Measurements from ENCODE around the gene SMARCD3. TPM values are rescaled to one million over a fixed set of nuclear protein-coding genes. Genes with fewer than 3 reads are reported as not detected.

The SMARCD3 gene
- total RNA-seq, 1 donor from 2014 or later, result 145 TPM

- DNase-seq (ENCODE audit: low spot score in 2 of 2) (no peak), FAIRE-seq (no peak)
These were observed 52.7 kb downstream of the SMARCD3 start for GRCh38 chr7:151195616-151196450.

- DNase-seq (ENCODE audit: low spot score in 2 of 2) (no peak), FAIRE-seq (no peak)
These were observed 54.3 kb downstream of the SMARCD3 start for GRCh38 chr7:151194188-151194587.

- FAIRE-seq (no peak), DNase-seq (ENCODE audit: low spot score in 2 of 2) (no peak)
These were observed 55.1 kb downstream of the SMARCD3 start for GRCh38 chr7:151193203-151193978.

GRCh38 chr7:151192002-151192539 is 56.4 kb downstream of the SMARCD3 start:
- FAIRE-seq, result no peak
- DNase-seq (ENCODE audit: low spot score in 2 of 2), result no peak

GRCh38 chr7:151191544-151191943 is 57.0 kb downstream of the SMARCD3 start:
- FAIRE-seq, result no peak
- DNase-seq (ENCODE audit: low spot score in 2 of 2), result no peak

GRCh38 chr7:151189038-151189437 is 59.5 kb downstream of the SMARCD3 start:
- FAIRE-seq (no peak), DNase-seq (ENCODE audit: low spot score in 2 of 2) (no peak)

Other genes with a start within 250 kb of the SMARCD3 start
- 2.4 TPM for gene ATG9B, start 224.2 kb downstream of the SMARCD3 start, total RNA-seq
- gene ABCB8, start 220.2 kb downstream of the SMARCD3 start, total RNA-seq, result 22.8 TPM
- gene ASIC3, start 200.2 kb downstream of the SMARCD3 start, total RNA-seq, result 0.82 TPM
- 47.7 TPM for gene CDK5, start 190.8 kb downstream of the SMARCD3 start, total RNA-seq
- gene SLC4A2, start 189.1 kb downstream of the SMARCD3 start, total RNA-seq, result 10.6 TPM
- gene FASTK, start 167.9 kb downstream of the SMARCD3 start, total RNA-seq, result 32.6 TPM
- 10.2 TPM for gene TMUB1, start 165.2 kb downstream of the SMARCD3 start, total RNA-seq
- gene AGAP3, start 162.2 kb downstream of the SMARCD3 start, total RNA-seq, result 92.9 TPM
- gene GBX1, start 81.0 kb downstream of the SMARCD3 start, total RNA-seq, result 0.41 TPM
- not detected for gene ASB10, start 61.4 kb downstream of the SMARCD3 start, total RNA-seq
- not detected for gene H2BK1, start 38.2 kb downstream of the SMARCD3 start, total RNA-seq
- gene ABCF2, start 21.5 kb downstream of the SMARCD3 start, total RNA-seq, result 38.3 TPM
- gene CHPF2, start 16.2 kb downstream of the SMARCD3 start, total RNA-seq, result 18.3 TPM
- gene NUB1, start 93.1 kb upstream of the SMARCD3 start, total RNA-seq, result 61.1 TPM
- gene WDR86, start 161.3 kb upstream of the SMARCD3 start, total RNA-seq, result 49.7 TPM
- gene CRYGN, start 191.4 kb upstream of the SMARCD3 start, total RNA-seq, result under 0.01 TPM

All from frontal cortex (tissue), 4 donors.